Measurements from ENCODE around the gene BCL3. TPM values are rescaled to one million over a fixed set of nuclear protein-coding genes. Genes with fewer than 3 reads are reported as not detected.
A peak's percentile ranks its signal among the peaks of the same experiment; 100 is the strongest.

The BCL3 gene
- total and polyA plus RNA-seq, 5 donors from 2014 or later, result 3.4 to 231 (median 6.2) TPM

DNA sequence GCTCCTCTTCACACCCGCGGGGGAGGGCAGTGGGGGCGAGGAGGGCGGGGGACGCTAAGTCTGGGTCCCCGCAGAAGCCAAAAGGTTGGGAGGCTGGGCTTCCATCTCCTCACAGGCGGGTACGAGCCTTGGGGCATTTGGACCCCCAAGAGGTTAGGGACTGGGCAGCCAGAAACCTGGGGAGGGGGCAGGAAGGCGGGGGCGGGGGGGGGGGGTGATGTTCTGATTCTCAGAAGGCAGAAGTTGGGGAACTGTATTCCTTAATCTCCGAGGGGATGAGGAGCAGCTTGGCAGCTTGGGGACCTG lies 5.1 kb downstream of the BCL3 start:
- Histone ChIP-seq H3K4me3 (ENCODE audit: low read depth, low read length) (peak overlapping the region; percentile 85), H3K27ac (ENCODE audit: insufficient read depth, low read length, poor library complexity, severe bottlenecking) (peak overlapping the region; percentile 94), H3K9me3 (ENCODE audit: control insufficient read depth in 2 of 2, low read length in 2 of 2) (no peaks in the 10 kb centered on the region), H3K27me3 (ENCODE audit: control insufficient read depth, insufficient read depth, low read length) (no peaks in the 10 kb centered on the region), H3K36me3 (ENCODE audit: control insufficient read depth, insufficient read depth, low read length) (peaks cover 22% of the 10 kb centered on the region), H3K4me1 (ENCODE audit: control insufficient read depth, insufficient read depth, low read length, poor library complexity, severe bottlenecking) (peaks cover 72% of the 10 kb centered on the region)
- Mint-ChIP-seq H3K27me3 (peaks cover 6% of the 10 kb centered on the region), H3K36me3 (peaks cover 5% of the 10 kb centered on the region), H3K9me3 (no peaks in the 10 kb centered on the region), H3K27ac (peak overlapping the region; percentile 95 to 99 (median 99)), H3K4me1 (peaks cover 0 to 74% (median 37%) of the 10 kb centered on the region in 4 donors), H3K4me3 (peak overlapping the region; percentile 93 to 97 (median 94))
- ATAC-seq (ENCODE audit: low read depth in 2 of 2), result no peak
- DNase-seq, result no peak

GRCh38 chr19:44753932-44754749 lies 5.6 kb downstream of the BCL3 start:
- ATAC-seq (ENCODE audit: low read depth in 2 of 2), result peak; percentile 13 to 17
- H3K4me1 Mint-ChIP-seq, result peaks cover 0 to 74% (median 37%) of the 10 kb centered on the region in 4 donors
- peak; percentile 32 to 79 (median 54) for DNase-seq
- H3K4me3 Mint-ChIP-seq, result peak overlapping the region; percentile 93 to 94 (median 93)
- peak overlapping the region; percentile 85 for H3K4me3 ChIP-seq (ENCODE audit: low read depth, low read length)
- no peaks in the 10 kb centered on the region for H3K9me3 ChIP-seq (ENCODE audit: control insufficient read depth in 2 of 2, low read length in 2 of 2)
- H3K27ac ChIP-seq (ENCODE audit: insufficient read depth, low read length, poor library complexity, severe bottlenecking), result peak overlapping the region; percentile 94
- H3K36me3 ChIP-seq (ENCODE audit: control insufficient read depth, insufficient read depth, low read length), result peaks cover 24% of the 10 kb centered on the region
- H3K9me3 Mint-ChIP-seq, result no peaks in the 10 kb centered on the region
- no peaks in the 10 kb centered on the region for H3K27me3 ChIP-seq (ENCODE audit: control insufficient read depth, insufficient read depth, low read length)
- peaks cover 70% of the 10 kb centered on the region for H3K4me1 ChIP-seq (ENCODE audit: control insufficient read depth, insufficient read depth, low read length, poor library complexity, severe bottlenecking)
- H3K36me3 Mint-ChIP-seq, result peaks cover 5% of the 10 kb centered on the region
- peaks cover 6% of the 10 kb centered on the region for H3K27me3 Mint-ChIP-seq
- peak overlapping the region; percentile 95 to 99 (median 99) for H3K27ac Mint-ChIP-seq

DNA sequence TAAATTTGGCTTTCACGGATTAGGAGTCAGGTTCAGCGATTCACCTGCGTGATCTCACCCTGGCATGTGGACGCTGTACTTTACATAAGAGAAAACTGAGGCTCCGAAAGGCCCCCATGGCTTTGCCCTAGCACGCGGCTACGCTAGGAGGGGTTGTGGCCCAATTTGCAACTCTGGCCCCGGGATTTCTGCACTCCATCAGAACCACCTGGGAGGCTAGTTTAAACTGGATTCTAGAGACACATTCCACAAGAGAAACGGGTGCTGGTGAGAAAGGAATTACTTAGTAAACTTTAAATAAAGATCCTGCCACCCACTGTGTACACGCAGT lies 6.2 kb downstream of the BCL3 start:
- Histone ChIP-seq H3K27me3 (ENCODE audit: control insufficient read depth, insufficient read depth, low read length) (no peaks in the 10 kb centered on the region), H3K27ac (ENCODE audit: insufficient read depth, low read length, poor library complexity, severe bottlenecking) (peak overlapping the region; percentile 94), H3K9me3 (ENCODE audit: control insufficient read depth in 2 of 2, low read length in 2 of 2) (no peaks in the 10 kb centered on the region), H3K4me3 (ENCODE audit: low read depth, low read length) (peak overlapping the region; percentile 55), H3K4me1 (ENCODE audit: control insufficient read depth, insufficient read depth, low read length, poor library complexity, severe bottlenecking) (peaks cover 64% of the 10 kb centered on the region), H3K36me3 (ENCODE audit: control insufficient read depth, insufficient read depth, low read length) (peaks cover 27% of the 10 kb centered on the region)
- Mint-ChIP-seq H3K27ac (peak overlapping the region; percentile 95 to 96 (median 95)), H3K36me3 (peaks cover 7% of the 10 kb centered on the region), H3K4me1 (peaks cover 0 to 69% (median 36%) of the 10 kb centered on the region in 4 donors), H3K27me3 (peaks cover 6% of the 10 kb centered on the region), H3K4me3 (peak overlapping the region; percentile 93 to 94 (median 93)), H3K9me3 (no peaks in the 10 kb centered on the region)
- ATAC-seq (ENCODE audit: low read depth in 2 of 2), result no peak
- DNase-seq, result no peak

DNA sequence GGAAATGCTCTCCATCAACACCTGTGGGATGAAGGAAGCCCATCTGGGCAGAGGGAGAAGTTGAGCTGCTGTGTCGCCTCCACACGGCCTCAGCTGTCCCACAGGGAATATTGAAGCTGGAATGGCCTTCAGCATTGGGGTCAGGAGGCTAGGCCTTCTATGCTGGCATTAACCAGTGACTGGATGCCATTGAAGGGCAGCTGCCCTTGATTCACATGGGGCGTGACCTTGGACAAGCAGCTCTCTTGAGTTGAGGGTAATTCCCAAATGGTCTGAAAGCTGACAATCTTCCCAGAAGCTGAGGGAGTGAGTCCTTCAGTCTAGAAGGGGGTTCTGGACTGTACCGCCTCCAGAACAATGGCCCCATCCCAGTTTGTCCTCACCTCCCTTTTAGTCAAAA lies 6.7 kb downstream of the BCL3 start:
- no peak for DNase-seq
- Mint-ChIP-seq H3K4me1 (peaks cover 0 to 69% (median 37%) of the 10 kb centered on the region in 4 donors), H3K36me3 (peaks cover 10% of the 10 kb centered on the region), H3K4me3 (peak overlapping the region; percentile 93 to 94 (median 93)), H3K9me3 (no peaks in the 10 kb centered on the region), H3K27me3 (peaks cover 6% of the 10 kb centered on the region), H3K27ac (peak overlapping the region in 2 of 3 donors; percentile 95)
- peak overlapping the region; percentile 94 for H3K27ac ChIP-seq (ENCODE audit: insufficient read depth, low read length, poor library complexity, severe bottlenecking)
- H3K4me3 ChIP-seq (ENCODE audit: low read depth, low read length), result peak overlapping the region; percentile 55
- peaks cover 59% of the 10 kb centered on the region for H3K4me1 ChIP-seq (ENCODE audit: control insufficient read depth, insufficient read depth, low read length, poor library complexity, severe bottlenecking)
- no peak for ATAC-seq (ENCODE audit: low read depth in 2 of 2)
- peaks cover 30% of the 10 kb centered on the region for H3K36me3 ChIP-seq (ENCODE audit: control insufficient read depth, insufficient read depth, low read length)
- H3K9me3 ChIP-seq (ENCODE audit: control insufficient read depth in 2 of 2, low read length in 2 of 2), result no peaks in the 10 kb centered on the region
- no peaks in the 10 kb centered on the region for H3K27me3 ChIP-seq (ENCODE audit: control insufficient read depth, insufficient read depth, low read length)

DNA sequence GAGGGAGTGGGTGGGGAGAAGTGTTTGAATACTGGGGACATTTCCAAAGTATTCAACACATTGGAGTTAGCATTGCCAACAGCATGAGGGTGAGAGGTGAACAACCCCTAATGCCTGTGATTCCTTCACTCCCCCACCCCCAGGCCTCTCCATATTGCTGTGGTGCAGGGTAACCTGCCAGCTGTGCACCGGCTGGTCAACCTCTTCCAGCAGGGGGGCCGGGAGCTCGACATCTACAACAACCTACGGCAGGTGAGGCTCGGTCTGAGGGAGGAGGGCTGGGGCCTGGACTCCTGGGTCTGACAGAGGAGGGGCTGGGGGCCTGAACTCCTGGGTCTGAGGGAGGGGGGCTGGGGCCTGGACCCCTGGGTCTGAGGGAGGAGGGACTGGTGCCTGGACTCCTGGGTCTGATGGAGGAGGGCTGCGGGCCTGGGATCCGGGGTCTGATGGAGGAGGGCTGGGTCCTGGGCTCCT lies 7.6 kb downstream of the BCL3 start:
- peaks cover 14% of the 10 kb centered on the region for H3K36me3 Mint-ChIP-seq
- DNase-seq, result no peak
- H3K27ac Mint-ChIP-seq, result peak overlapping the region; percentile 65 to 95 (median 87)
- H3K36me3 ChIP-seq (ENCODE audit: control insufficient read depth, insufficient read depth, low read length), result peaks cover 27% of the 10 kb centered on the region
- H3K27me3 Mint-ChIP-seq, result peaks cover 6% of the 10 kb centered on the region
- H3K27me3 ChIP-seq (ENCODE audit: control insufficient read depth, insufficient read depth, low read length), result no peaks in the 10 kb centered on the region
- H3K9me3 ChIP-seq (ENCODE audit: control insufficient read depth in 2 of 2, low read length in 2 of 2), result no peaks in the 10 kb centered on the region
- peaks cover 0 to 69% (median 35%) of the 10 kb centered on the region in 4 donors for H3K4me1 Mint-ChIP-seq
- no peak overlapping the region for H3K4me3 ChIP-seq (ENCODE audit: low read depth, low read length)
- ATAC-seq (ENCODE audit: low read depth in 2 of 2), result no peak
- peaks cover 50% of the 10 kb centered on the region for H3K4me1 ChIP-seq (ENCODE audit: control insufficient read depth, insufficient read depth, low read length, poor library complexity, severe bottlenecking)
- peak overlapping the region; percentile 94 for H3K27ac ChIP-seq (ENCODE audit: insufficient read depth, low read length, poor library complexity, severe bottlenecking)
- H3K4me3 Mint-ChIP-seq, result peak overlapping the region in 3 of 4 donors; percentile 13 to 93 (median 44)
- no peaks in the 10 kb centered on the region for H3K9me3 Mint-ChIP-seq

DNA sequence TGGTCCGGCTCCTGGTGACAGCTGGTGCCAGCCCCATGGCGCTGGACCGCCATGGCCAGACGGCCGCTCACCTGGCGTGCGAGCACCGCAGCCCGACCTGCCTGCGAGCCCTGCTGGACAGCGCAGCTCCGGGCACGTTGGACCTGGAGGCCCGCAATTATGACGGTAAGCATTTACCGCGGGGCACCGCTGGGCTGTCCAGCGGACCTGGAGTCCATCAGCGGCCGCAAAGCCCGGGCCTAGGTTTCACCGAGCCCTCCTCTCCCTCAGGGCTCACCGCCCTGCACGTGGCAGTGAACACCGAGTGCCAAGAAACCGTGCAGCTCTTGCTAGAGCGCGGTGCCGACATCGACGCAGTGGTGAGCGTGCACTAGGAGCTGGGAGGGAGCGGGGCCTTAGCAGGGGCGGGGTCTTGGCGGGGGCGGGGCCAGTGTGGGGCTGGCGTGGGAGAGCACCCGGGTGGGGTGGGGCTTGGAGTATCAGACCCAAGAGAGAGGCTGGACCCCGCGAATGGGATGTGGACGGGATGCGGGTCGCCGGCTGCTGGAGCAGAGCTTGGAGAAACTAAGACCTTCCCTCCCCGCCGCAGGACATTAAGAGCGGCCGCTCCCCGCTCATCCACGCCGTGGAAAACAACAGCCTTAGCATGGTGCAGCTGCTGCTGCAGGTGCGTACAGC lies 8.7 kb downstream of the BCL3 start:
- Mint-ChIP-seq H3K27ac (no peak overlapping the region), H3K9me3 (no peaks in the 10 kb centered on the region), H3K36me3 (peaks cover 14% of the 10 kb centered on the region), H3K4me1 (peaks cover 0 to 63% (median 29%) of the 10 kb centered on the region in 4 donors), H3K27me3 (peaks cover 6% of the 10 kb centered on the region), H3K4me3 (peak overlapping the region in 1 of 4 donors; percentile 74)
- ATAC-seq (ENCODE audit: low read depth in 2 of 2) (no peak), DNase-seq (no peak)
- Histone ChIP-seq H3K4me1 (ENCODE audit: control insufficient read depth, insufficient read depth, low read length, poor library complexity, severe bottlenecking) (peaks cover 39% of the 10 kb centered on the region), H3K27ac (ENCODE audit: insufficient read depth, low read length, poor library complexity, severe bottlenecking) (no peak overlapping the region), H3K27me3 (ENCODE audit: control insufficient read depth, insufficient read depth, low read length) (no peaks in the 10 kb centered on the region), H3K9me3 (ENCODE audit: control insufficient read depth in 2 of 2, low read length in 2 of 2) (no peaks in the 10 kb centered on the region), H3K4me3 (ENCODE audit: low read depth, low read length) (no peak overlapping the region), H3K36me3 (ENCODE audit: control insufficient read depth, insufficient read depth, low read length) (peaks cover 23% of the 10 kb centered on the region)

DNA sequence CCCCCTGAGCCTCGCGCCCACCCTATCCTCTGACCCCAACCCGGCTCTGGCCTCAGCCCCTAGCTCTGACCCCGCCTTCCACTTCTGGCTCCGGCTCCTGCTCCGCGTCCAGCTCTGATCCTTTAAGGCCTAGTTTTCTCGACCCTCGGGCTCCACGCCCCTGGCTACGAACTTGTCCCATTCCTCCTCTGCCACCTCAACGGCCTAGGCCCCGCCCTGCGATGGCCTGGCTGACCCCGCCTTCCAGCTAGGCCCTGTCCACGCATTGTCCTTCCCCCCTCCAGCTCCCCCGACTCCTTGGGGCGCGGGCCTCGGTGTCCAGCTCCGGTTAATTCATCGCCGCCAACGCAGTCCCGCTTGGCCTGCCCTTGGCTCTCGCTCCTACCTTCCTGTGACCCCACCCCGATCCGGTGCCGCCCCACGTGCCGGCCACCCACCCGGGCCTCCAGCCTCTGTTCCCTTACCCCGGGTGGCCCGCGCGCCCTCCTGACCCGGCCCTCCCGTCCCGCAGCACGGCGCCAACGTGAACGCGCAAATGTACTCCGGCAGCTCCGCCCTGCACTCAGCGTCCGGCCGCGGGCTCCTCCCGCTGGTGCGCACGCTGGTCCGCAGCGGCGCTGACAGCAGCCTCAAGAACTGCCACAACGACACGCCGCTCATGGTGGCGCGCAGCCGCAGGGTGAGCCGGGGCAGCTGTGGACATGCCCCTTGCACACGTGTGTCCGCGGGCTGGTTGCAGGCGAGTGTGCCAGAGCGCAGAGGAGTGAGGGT lies 9.4 kb downstream of the BCL3 start:
- H3K9me3 ChIP-seq (ENCODE audit: control insufficient read depth in 2 of 2, low read length in 2 of 2), result no peaks in the 10 kb centered on the region
- H3K27ac ChIP-seq (ENCODE audit: insufficient read depth, low read length, poor library complexity, severe bottlenecking), result no peak overlapping the region
- Mint-ChIP-seq H3K27ac (peak overlapping the region in 2 of 3 donors; percentile 17 to 49), H3K36me3 (peaks cover 9% of the 10 kb centered on the region), H3K4me1 (peaks cover 0 to 60% (median 21%) of the 10 kb centered on the region in 4 donors), H3K27me3 (peaks cover 6% of the 10 kb centered on the region), H3K9me3 (no peaks in the 10 kb centered on the region), H3K4me3 (peak overlapping the region in 2 of 4 donors; percentile 66 to 74)
- H3K4me3 ChIP-seq (ENCODE audit: low read depth, low read length), result no peak overlapping the region
- H3K36me3 ChIP-seq (ENCODE audit: control insufficient read depth, insufficient read depth, low read length), result peaks cover 20% of the 10 kb centered on the region
- peaks cover 32% of the 10 kb centered on the region for H3K4me1 ChIP-seq (ENCODE audit: control insufficient read depth, insufficient read depth, low read length, poor library complexity, severe bottlenecking)
- DNase-seq, result no peak
- no peak for ATAC-seq (ENCODE audit: low read depth in 2 of 2)
- H3K27me3 ChIP-seq (ENCODE audit: control insufficient read depth, insufficient read depth, low read length), result no peaks in the 10 kb centered on the region
